Kidney epithelial cell (primary cell): ENCODE data around the gene IL17RA. TPM values are rescaled to one million over a fixed set of nuclear protein-coding genes. Genes with fewer than 3 reads are reported as not detected.

Experiments
- DNase-seq: peaks from one replicate; pipeline ENCODE4 v3.0.0-alpha.2; 2010; ENCODE audit warnings: low read depth
- H3K27me3 ChIP-seq: 2 replicates; pipeline ENCODE4 v1.6.0; 2011; ENCODE audit warnings: low read length; ENCODE audit not compliant: control insufficient read depth, insufficient read depth
- H3K36me3 ChIP-seq: 2 replicates; pipeline ENCODE4 v1.5.1; 2011; ENCODE audit warnings: low read length; ENCODE audit not compliant: control insufficient read depth, insufficient read depth
- H3K4me3 ChIP-seq: 2 replicates; pipeline ENCODE4 v1.5.1; 2011; ENCODE audit warnings: low read depth, mild to moderate bottlenecking, control low read depth, low read length
- CTCF ChIP-seq: IDR thresholded peaks from 2 replicates; pipeline ENCODE4 v1.5.1; 2011; ENCODE audit warnings: mild to moderate bottlenecking, moderate library complexity, low read length, control low read depth, inconsistent platforms; ENCODE audit not compliant: insufficient read depth, poor library complexity, severe bottlenecking
- total RNA-seq: library from RNA; depleted of rRNA; stranded (reverse); fragments of >200 nt; gene quantifications from 2 replicates; pipeline ENCODE4 v1.2.3, GENCODE V29; 2015

Gene IL17RA
- total RNA-seq, 1 donor from 2014 or later: 11.7 TPM

GRCh38 chr22:17083255-17083654 lies 1.5 kb upstream of the IL17RA start:
- H3K36me3 ChIP-seq: no peaks in the 10 kb centered on the region
- DNase-seq: no peak
- no peak overlapping the region for H3K4me3 ChIP-seq
- no peak for TF ChIP-seq CTCF
- no peaks in the 10 kb centered on the region for H3K27me3 ChIP-seq

- H3K4me3 ChIP-seq: no peak overlapping the region
- no peak for TF ChIP-seq CTCF
Measured at GRCh38 chr22:17083811-17084441, 874 bp upstream of the IL17RA start.

GRCh38 chr22:17085277-17086181 lies 729 bp downstream of the IL17RA start:
- Histone ChIP-seq H3K4me3 (peak overlapping the region; percentile 78), H3K27me3 (no peaks in the 10 kb centered on the region), H3K36me3 (no peaks in the 10 kb centered on the region)
- TF ChIP-seq CTCF: no peak
- DNase-seq: no peak

More at GRCh38 chr22:17083811-17084441, 874 bp upstream of the IL17RA start:
- no peak for DNase-seq
- Histone ChIP-seq H3K27me3 (no peaks in the 10 kb centered on the region), H3K36me3 (no peaks in the 10 kb centered on the region)

GRCh38 chr22:17086296-17086695 lies 1.5 kb downstream of the IL17RA start:
- Histone ChIP-seq H3K36me3 (no peaks in the 10 kb centered on the region), H3K27me3 (no peaks in the 10 kb centered on the region), H3K4me3 (no peak overlapping the region)
- TF ChIP-seq CTCF: no peak
- DNase-seq: no peak

- no peaks in the 10 kb centered on the region for H3K27me3 ChIP-seq
- DNase-seq: no peak
- H3K36me3 ChIP-seq: no peaks in the 10 kb centered on the region
- H3K4me3 ChIP-seq: no peak overlapping the region
- no peak for TF ChIP-seq CTCF
Measured at GRCh38 chr22:17086788-17087497, 2.1 kb downstream of the IL17RA start.
